HCT116 (cell line): ENCODE results near the gene YAP1. TPM values are rescaled to one million over a fixed set of nuclear protein-coding genes. Genes with fewer than 3 reads are reported as not detected.
A peak's percentile ranks its signal among the peaks of the same experiment; 100 is the strongest.

Experiments used
- ATAC-seq: fragments of 200-7000 bp; cut with Tn5 transposase; 2 replicates; pipeline ENCODE4 v1.9.1; 2020; ENCODE audit warnings: mild to moderate bottlenecking, moderate library complexity
- BruUV-seq: library from RNA; stranded (reverse); fragments of 400-500 nt; replicated peaks from 2 replicates; lab custom pipeline; 2021; lab: Mats Ljungman, UMichigan
- CTCF ChIA-PET: fragments of 300-600 bp; sonication (Branson Sonifier 250); formaldehyde crosslinking; loops from one replicate; lab custom pipeline; 2021; ENCODE audit warnings: antibody characterized with exemption; lab: Charles Lee
- POLR2A ChIA-PET: fragments of 300-600, 350-600 bp; sonication (Branson Sonifier 250); formaldehyde crosslinking; loops from one replicate; lab custom pipeline; 2021; ENCODE audit warnings: antibody characterized with exemption; lab: Charles Lee
- RAD21 ChIA-PET, 2 experiments: fragments of 300-600 bp; sonication (Branson Sonifier 250); formaldehyde crosslinking; loops; one replicate each; lab custom pipeline; 2023; ENCODE audit warnings: low total read pairs in 2 of 2; ENCODE audit not compliant: uncharacterized antibody in 2 of 2, unreplicated experiment in 2 of 2, low non-redundant PET in 1 of 2; lab: Charles Lee
- DNase-seq: peaks from one replicate; pipeline ENCODE4 v3.0.0-alpha.2; 2010; ENCODE audit warnings: low read depth, low spot score
- H2AFZ ChIP-seq: fragments of 200-600 bp; shearing (Covaris generic), sonication (generic); 2 replicates; pipeline ENCODE4 v1.6.1; 2017; ENCODE audit warnings: low read depth, mixed run types, mixed read lengths, antibody characterized with exemption, low read length; ENCODE audit not compliant: poor library complexity, severe bottlenecking
- H3K27ac ChIP-seq: 2 replicates; pipeline ENCODE4 v1.5.1; 2012; ENCODE audit warnings: low read depth, low read length
- H3K27me3 ChIP-seq: fragments of 200-600 bp; sonication (generic); 2 replicates; pipeline ENCODE4 v1.6.1; 2016; ENCODE audit warnings: mixed run types, low read length, mixed read lengths; ENCODE audit not compliant: insufficient read depth
- H3K36me3 ChIP-seq, 2 experiments: fragments of 200-500 bp in 1 of 2; fragments of 200-600 bp in 1 of 2; sonication (Bioruptor generic) in 1 of 2; sonication (generic) in 1 of 2; 2 replicates each; pipeline versions ENCODE4 v1.5.1 to v1.6.1; 2014 to 2016; ENCODE audit warnings: low read length in 2 of 2, inconsistent platforms in 1 of 2, mixed read lengths in 1 of 2, mixed run types in 1 of 2; ENCODE audit not compliant: insufficient read depth in 2 of 2, control insufficient read depth in 1 of 2
- H3K4me1 ChIP-seq, 2 experiments: fragments of 200-600 bp in 1 of 2; sonication (generic) in 1 of 2; 2 replicates each; pipeline versions ENCODE4 v1.5.1 to v1.6.1; 2012 to 2017; ENCODE audit warnings: low read length in 2 of 2, inconsistent platforms in 1 of 2, mild to moderate bottlenecking in 1 of 2, mixed read lengths in 1 of 2, mixed run types in 1 of 2, moderate library complexity in 1 of 2; ENCODE audit not compliant: insufficient read depth in 2 of 2, control insufficient read depth in 1 of 2
- H3K4me2 ChIP-seq: fragments of 200-600 bp; sonication (generic); 2 replicates; pipeline ENCODE4 v1.6.1; 2017; ENCODE audit warnings: mixed run types, low read length, mixed read lengths
- H3K4me3 ChIP-seq, 2 experiments: fragments of 200-600 bp in 1 of 2; sonication (generic) in 1 of 2; replicated peaks in 1 of 2; 2 replicates each; pipeline ENCODE4 v1.5.1; 2011 to 2016; ENCODE audit warnings: low read length in 2 of 2, control low read depth in 1 of 2, low read depth in 1 of 2, mild to moderate bottlenecking in 1 of 2, mixed read lengths in 1 of 2, mixed run types in 1 of 2
- H3K79me2 ChIP-seq: fragments of 200-600 bp; sonication (generic); 2 replicates; pipeline ENCODE4 v1.6.1; 2017; ENCODE audit warnings: mild to moderate bottlenecking, mixed run types, low read length, moderate library complexity, mixed read lengths; ENCODE audit not compliant: insufficient read depth
- H3K9ac ChIP-seq: fragments of 200-600 bp; sonication (generic); 2 replicates; pipeline ENCODE4 v1.6.1; 2016; ENCODE audit warnings: low read length, mixed read lengths
- H3K9me2 ChIP-seq: fragments of 200-600 bp; sonication (generic), shearing (Covaris generic); 2 replicates; pipeline ENCODE4 v1.6.1; 2017; ENCODE audit warnings: mixed run types, mild to moderate bottlenecking, moderate library complexity; ENCODE audit not compliant: insufficient read depth
- H3K9me3 ChIP-seq, 2 experiments: fragments of 200-500 bp in 1 of 2; fragments of 200-600 bp in 1 of 2; sonication (Bioruptor generic) in 1 of 2; sonication (generic) in 1 of 2; 2 replicates each; pipeline ENCODE4 v1.6.1; 2014 to 2017; ENCODE audit warnings: low read length in 2 of 2, mixed read lengths in 2 of 2, inconsistent platforms in 1 of 2, low read depth in 1 of 2, mild to moderate bottlenecking in 1 of 2, mixed run types in 1 of 2, moderate library complexity in 1 of 2; ENCODE audit not compliant: control insufficient read depth in 1 of 2, insufficient read depth in 1 of 2
- H4K20me1 ChIP-seq: fragments of 200-600 bp; sonication (generic), shearing (Covaris generic); 2 replicates; pipeline ENCODE4 v1.6.1; 2017; ENCODE audit warnings: mixed run types, mild to moderate bottlenecking, moderate library complexity; ENCODE audit not compliant: insufficient read depth
- ATF3 ChIP-seq: IDR thresholded peaks from 2 replicates; pipeline ENCODE4 v1.6.1; 2012
- CEBPB ChIP-seq: IDR thresholded peaks from 2 replicates; pipeline ENCODE4 v1.6.1; 2012; ENCODE audit warnings: low read depth
- EGR1 ChIP-seq: IDR thresholded peaks from 2 replicates; pipeline ENCODE4 v1.6.1; 2012; ENCODE audit warnings: low read depth
- ELF1 ChIP-seq: IDR thresholded peaks from 2 replicates; pipeline ENCODE4 v1.6.1; 2012; ENCODE audit warnings: low read depth, borderline replicate concordance
- EZH2 ChIP-seq: fragments of 200-600 bp; sonication (generic); IDR thresholded peaks from 2 replicates; pipeline ENCODE4 v1.6.1; 2017; ENCODE audit warnings: antibody characterized with exemption, mixed run types
- EZH2phosphoT487 ChIP-seq: fragments of 200-600 bp; IDR thresholded peaks from 2 replicates; pipeline ENCODE4 v1.6.1; 2018; ENCODE audit warnings: antibody characterized with exemption, borderline replicate concordance
- JUND ChIP-seq: IDR thresholded peaks from 2 replicates; pipeline ENCODE4 v1.6.1; 2012
- POLR2A ChIP-seq: IDR thresholded peaks from 2 replicates; pipeline ENCODE4 v1.7.0; 2011; ENCODE audit warnings: borderline replicate concordance; ENCODE audit not compliant: insufficient read depth, insufficient read length; ENCODE audit errors: extremely low read depth
- POLR2AphosphoS5 ChIP-seq: IDR thresholded peaks from 2 replicates; pipeline ENCODE4 v1.6.1; 2011; ENCODE audit warnings: mild to moderate bottlenecking, low read depth, low read length, moderate library complexity
- RAD21 ChIP-seq: IDR thresholded peaks from 2 replicates; pipeline ENCODE4 v1.6.1; 2012; ENCODE audit warnings: low read depth, mild to moderate bottlenecking
- REST ChIP-seq: IDR thresholded peaks from 2 replicates; pipeline ENCODE4 v1.6.1; 2012; ENCODE audit warnings: low read depth
- SP1 ChIP-seq: IDR thresholded peaks from 2 replicates; pipeline ENCODE4 v1.6.1; 2012; ENCODE audit warnings: low read depth
- YY1 ChIP-seq: IDR thresholded peaks from 2 replicates; pipeline ENCODE4 v1.6.1; 2011; ENCODE audit warnings: low read length, low read depth, moderate library complexity, mild to moderate bottlenecking; ENCODE audit not compliant: insufficient replicate concordance; ENCODE audit errors: extremely low read depth
- ZFX ChIP-seq: fragments of 450-650 bp; IDR thresholded peaks from 2 replicates; pipeline ENCODE4 v1.6.1; 2017
- ZNF274 ChIP-seq: fragments of 200-500 bp; sonication (Bioruptor generic); IDR thresholded peaks from 2 replicates; pipeline ENCODE4 v1.6.1; 2014; ENCODE audit warnings: mild to moderate bottlenecking, low read depth, low read length, inconsistent platforms
- intact Hi-C: fragments of 100-400 bp; cut with micrococcal nuclease; formaldehyde crosslinking; loops from 2 replicates; pipeline ENCODE4 v1.10.0; 2022
- total RNA-seq: library from RNA; stranded (reverse); gene quantifications from one replicate; pipeline ENCODE4 v1.2.1, GENCODE V29; 2021; ENCODE audit not compliant: unreplicated experiment
- TF ChIP-seq, protein P1 (sequence below), 3 experiments: fragments of 200-600 bp in 1 of 3; sonication (generic) in 1 of 3; IDR thresholded peaks in 2 of 3; conservative IDR thresholded peaks in 1 of 3; 2 replicates each; pipeline ENCODE4 v1.5.1; 2012 to 2017; ENCODE audit warnings: low read depth in 2 of 3, low read length in 2 of 3, antibody characterized with exemption in 1 of 3, borderline replicate concordance in 1 of 3, control low read depth in 1 of 3, mild to moderate bottlenecking in 1 of 3, mixed read lengths in 1 of 3, mixed run types in 1 of 3, moderate library complexity in 1 of 3; ENCODE audit not compliant: insufficient read depth in 1 of 3

YAP1 gene
- total RNA-seq, 1 experiment from 2014 or later, result 88.6 TPM

DNA sequence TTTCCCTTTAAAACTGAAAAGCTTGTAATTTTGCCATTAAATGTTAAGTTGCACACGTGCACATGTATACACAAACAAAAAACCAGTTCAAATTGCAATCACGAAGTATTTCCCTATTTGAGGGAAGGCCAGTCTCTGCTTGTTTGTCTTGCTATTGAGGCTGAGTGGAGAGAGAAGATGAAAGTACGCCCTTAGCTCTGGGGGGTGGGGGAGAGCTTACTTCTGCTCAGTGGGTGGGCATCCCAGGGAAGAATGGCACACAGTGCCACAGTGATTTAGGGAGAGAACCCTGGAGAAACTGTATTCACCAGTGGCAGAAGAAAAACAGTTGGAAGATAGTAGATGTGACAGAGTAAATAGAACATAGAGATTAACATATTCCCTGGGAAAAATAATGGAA, 8.7 kb downstream of the YAP1 start:
- H3K27me3 ChIP-seq, result no peaks in the 10 kb centered on the region
- no TSS peak for BruUV-seq
- ChIA-PET POLR2A (interaction anchor here (1.0 kb wide), 1 partner anchor 19 kb away, joined by 4 read pairs; no protein-coding TSS in a partner anchor), CTCF (no interaction called here), RAD21 (no interaction called here)
- H3K9ac ChIP-seq, result 0 out of 2 replicates have a peak overlapping the region, but pooled peaks have one; percentile 11
- H2AFZ ChIP-seq, result no peak overlapping the region
- peaks cover 100% of the 10 kb centered on the region for H3K79me2 ChIP-seq
- H3K36me3 ChIP-seq, result peaks cover 0 to 16% of the 10 kb centered on the region in 2 experiments; a peak in 1 of 4 replicates
- peaks cover 83 to 85% of the 10 kb centered on the region in 2 experiments for H3K4me1 ChIP-seq
- peak overlapping the region; percentile 29 for H3K27ac ChIP-seq
- H3K9me3 ChIP-seq, result no peaks in the 10 kb centered on the region
- H4K20me1 ChIP-seq, result no peaks in the 10 kb centered on the region
- peak; percentile 3; the same call in 1 of the 2 replicates for TF ChIP-seq RAD21
- TF ChIP-seq, protein P1, sequence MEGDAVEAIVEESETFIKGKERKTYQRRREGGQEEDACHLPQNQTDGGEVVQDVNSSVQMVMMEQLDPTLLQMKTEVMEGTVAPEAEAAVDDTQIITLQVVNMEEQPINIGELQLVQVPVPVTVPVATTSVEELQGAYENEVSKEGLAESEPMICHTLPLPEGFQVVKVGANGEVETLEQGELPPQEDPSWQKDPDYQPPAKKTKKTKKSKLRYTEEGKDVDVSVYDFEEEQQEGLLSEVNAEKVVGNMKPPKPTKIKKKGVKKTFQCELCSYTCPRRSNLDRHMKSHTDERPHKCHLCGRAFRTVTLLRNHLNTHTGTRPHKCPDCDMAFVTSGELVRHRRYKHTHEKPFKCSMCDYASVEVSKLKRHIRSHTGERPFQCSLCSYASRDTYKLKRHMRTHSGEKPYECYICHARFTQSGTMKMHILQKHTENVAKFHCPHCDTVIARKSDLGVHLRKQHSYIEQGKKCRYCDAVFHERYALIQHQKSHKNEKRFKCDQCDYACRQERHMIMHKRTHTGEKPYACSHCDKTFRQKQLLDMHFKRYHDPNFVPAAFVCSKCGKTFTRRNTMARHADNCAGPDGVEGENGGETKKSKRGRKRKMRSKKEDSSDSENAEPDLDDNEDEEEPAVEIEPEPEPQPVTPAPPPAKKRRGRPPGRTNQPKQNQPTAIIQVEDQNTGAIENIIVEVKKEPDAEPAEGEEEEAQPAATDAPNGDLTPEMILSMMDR (IDR thresholded peaks at IDR 0.05 in 2 of 3, conservative IDR thresholded peaks at IDR 0.05 in 1 of 3; ENCODE audit: borderline replicate concordance in 1 of 3, insufficient read depth in 1 of 3, low read depth in 2 of 3, low read length in 2 of 3), result no peak
- DNase-seq (no peak), ATAC-seq (peak; percentile 33; the same call in 1 of the 2 replicates)
- no peaks in the 10 kb centered on the region for H3K9me2 ChIP-seq
- peak overlapping the region; percentile 64 for H3K4me2 ChIP-seq
- intact Hi-C loops, result no loop called here
- no peak overlapping the region for H3K4me3 ChIP-seq

DNA sequence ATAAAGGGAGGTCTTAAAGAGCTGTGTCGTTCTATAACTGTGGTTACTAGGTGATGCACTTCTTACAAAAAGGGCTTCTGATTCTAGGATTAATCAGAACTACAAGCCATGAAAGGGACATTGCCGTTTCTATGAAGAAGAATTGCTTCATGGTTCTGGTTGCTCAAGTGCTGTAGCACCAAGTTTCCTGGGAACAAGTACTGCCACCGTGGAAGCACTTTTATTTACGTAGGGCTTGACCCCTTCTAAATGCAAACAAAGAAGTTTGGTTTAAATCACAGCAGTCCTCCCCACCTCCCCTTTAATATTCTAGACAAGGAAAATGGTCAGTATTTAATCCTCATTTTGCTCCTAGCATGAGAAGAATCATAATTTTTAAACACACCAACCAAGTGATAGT, 9.8 kb downstream of the YAP1 start:
- no peaks in the 10 kb centered on the region for H3K9me2 ChIP-seq
- no peak overlapping the region for H2AFZ ChIP-seq
- peaks cover 100% of the 10 kb centered on the region for H3K79me2 ChIP-seq
- RAD21 ChIA-PET, result no interaction called here
- H3K4me1 ChIP-seq, result peaks cover 72 to 74% of the 10 kb centered on the region in 2 experiments
- no TSS peak for BruUV-seq
- H3K4me3 ChIP-seq, result peak overlapping the region in 1 of 2 experiments; percentile 3; a peak in 1 of 4 replicates
- H3K4me2 ChIP-seq, result peak overlapping the region; percentile 64
- H4K20me1 ChIP-seq, result no peaks in the 10 kb centered on the region
- DNase-seq (no peak), ATAC-seq (peak; percentile 35)
- peaks cover 0 to 13% of the 10 kb centered on the region in 2 experiments; a peak in 1 of 4 replicates for H3K36me3 ChIP-seq
- no peaks in the 10 kb centered on the region for H3K9me3 ChIP-seq
- peak overlapping the region; percentile 36 for H3K27ac ChIP-seq
- peak overlapping the region; percentile 11; the same call in 1 of the 2 replicates for H3K9ac ChIP-seq
- H3K27me3 ChIP-seq, result no peaks in the 10 kb centered on the region
- CTCF ChIA-PET, result no interaction called here
- POLR2A ChIA-PET, result interaction anchor here (1.0 kb wide), 1 partner anchor 18 kb away, joined by 4 read pairs; no protein-coding TSS in a partner anchor
- intact Hi-C loops, result no loop called here
- TF ChIP-seq ZFX, result no peak
- no peak for TF ChIP-seq EZH2
- TF ChIP-seq SP1, result no peak
- TF ChIP-seq RAD21, result no peak
- no peak; the same call in 1 of the 2 replicates for TF ChIP-seq CEBPB
- no peak for TF ChIP-seq POLR2AphosphoS5
- no peak for TF ChIP-seq YY1
- no peak for TF ChIP-seq ATF3
- no peak for TF ChIP-seq EGR1
- no peak for TF ChIP-seq POLR2A
- no peak for TF ChIP-seq ZNF274
- TF ChIP-seq REST, result no peak
- TF ChIP-seq EZH2phosphoT487, result no peak
- no peak for TF ChIP-seq JUND
- TF ChIP-seq ELF1, result no peak
